GM19025 (cell line): Measurements from ENCODE around the gene CPAMD8.
"Not testable (repeated sequence)": the region's sequence is repeated elsewhere in the genome, so short reads cannot be mapped to it uniquely, and the experiment has no call there.

Experiments
- ATAC-seq: cut with Tn5 transposase; IDR thresholded peaks from one replicate; pipeline ENCODE4 v1.9.1; 2021; ENCODE audit warnings: mild to moderate bottlenecking, low read depth, moderate library complexity; ENCODE audit not compliant: unreplicated experiment

The CPAMD8 gene

GRCh38 chr19:17043744-17044143 lies 17.1 kb upstream of the CPAMD8 start:
- no peak for ATAC-seq

- no peak for ATAC-seq
Measured at GRCh38 chr19:17041976-17042375, 15.4 kb upstream of the CPAMD8 start.

- no peak for ATAC-seq
Measured at GRCh38 chr19:17037966-17038500, 11.4 kb upstream of the CPAMD8 start.

GRCh38 chr19:17037184-17037583 lies 10.6 kb upstream of the CPAMD8 start:
- no peak for ATAC-seq

GRCh38 chr19:17036640-17037039 lies 10.0 kb upstream of the CPAMD8 start:
- no peak for ATAC-seq

- no peak for ATAC-seq
Measured at GRCh38 chr19:17035842-17036424, 9.3 kb upstream of the CPAMD8 start.

- no peak for ATAC-seq
Measured at GRCh38 chr19:17031741-17032140, 5.1 kb upstream of the CPAMD8 start.

- no peak for ATAC-seq
Measured at GRCh38 chr19:17027535-17027975, 945 bp upstream of the CPAMD8 start.

GRCh38 chr19:17025991-17026658 lies 485 bp downstream of the CPAMD8 start:
- ATAC-seq: no peak

- no peak for ATAC-seq
Measured at GRCh38 chr19:17025361-17025760, 1.2 kb downstream of the CPAMD8 start.

- not testable (repeated sequence) for ATAC-seq
Measured at GRCh38 chr19:17024941-17025340, 1.7 kb downstream of the CPAMD8 start.

GRCh38 chr19:17023805-17024204 lies 2.8 kb downstream of the CPAMD8 start:
- no peak for ATAC-seq

- no peak for ATAC-seq
Measured at GRCh38 chr19:17022738-17023137, 3.9 kb downstream of the CPAMD8 start.

GRCh38 chr19:17021793-17022590 lies 4.6 kb downstream of the CPAMD8 start:
- ATAC-seq: no peak

GRCh38 chr19:17021328-17021727 lies 5.3 kb downstream of the CPAMD8 start:
- ATAC-seq: no peak

- ATAC-seq: no peak
Measured at GRCh38 chr19:17020823-17021222, 5.8 kb downstream of the CPAMD8 start.

GRCh38 chr19:17020385-17020784 lies 6.2 kb downstream of the CPAMD8 start:
- no peak for ATAC-seq

GRCh38 chr19:17014212-17014861 lies 12.3 kb downstream of the CPAMD8 start:
- ATAC-seq: not testable (repeated sequence)

GRCh38 chr19:17011485-17011884 lies 15.1 kb downstream of the CPAMD8 start:
- no peak for ATAC-seq

GRCh38 chr19:17006579-17006978 lies 20.0 kb downstream of the CPAMD8 start:
- no peak for ATAC-seq

GRCh38 chr19:17005000-17005399 lies 21.6 kb downstream of the CPAMD8 start:
- no peak for ATAC-seq
